ENCODE measurements around the gene BPIFB2.
"Not testable (repeated sequence)": the region's sequence is repeated elsewhere in the genome, so short reads cannot be mapped to it uniquely, and the experiment has no call there.

DNA sequence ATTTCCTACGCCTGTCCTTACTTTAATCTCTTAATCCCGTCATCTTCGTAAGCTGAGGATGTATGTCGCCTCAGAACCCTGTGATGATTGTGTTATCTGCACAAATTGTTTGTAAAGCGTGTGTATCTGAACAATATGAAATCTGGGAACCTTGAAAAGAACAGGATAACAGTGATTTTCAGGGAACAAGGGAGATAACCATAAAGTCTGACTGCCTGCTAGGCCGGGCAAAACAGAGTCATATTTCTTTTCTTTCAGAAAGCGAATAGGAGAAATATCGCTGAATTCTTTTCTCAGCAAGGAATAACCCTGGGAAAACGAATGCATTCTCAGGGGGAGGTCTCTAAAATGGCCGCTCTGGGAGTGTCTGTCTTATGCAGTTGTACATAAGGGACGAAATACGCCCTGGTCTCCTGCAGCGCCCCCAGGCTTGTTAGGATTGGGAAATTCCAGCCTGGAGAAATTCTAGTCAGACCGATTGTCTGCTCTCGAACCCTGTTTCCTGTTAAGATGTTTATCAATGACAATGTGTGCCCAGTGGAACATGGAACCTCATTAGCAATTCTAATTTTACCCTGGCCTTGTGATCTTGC lies 37.7 kb downstream of the BPIFB2 start:
- TF ChIP-seq, protein P1, sequence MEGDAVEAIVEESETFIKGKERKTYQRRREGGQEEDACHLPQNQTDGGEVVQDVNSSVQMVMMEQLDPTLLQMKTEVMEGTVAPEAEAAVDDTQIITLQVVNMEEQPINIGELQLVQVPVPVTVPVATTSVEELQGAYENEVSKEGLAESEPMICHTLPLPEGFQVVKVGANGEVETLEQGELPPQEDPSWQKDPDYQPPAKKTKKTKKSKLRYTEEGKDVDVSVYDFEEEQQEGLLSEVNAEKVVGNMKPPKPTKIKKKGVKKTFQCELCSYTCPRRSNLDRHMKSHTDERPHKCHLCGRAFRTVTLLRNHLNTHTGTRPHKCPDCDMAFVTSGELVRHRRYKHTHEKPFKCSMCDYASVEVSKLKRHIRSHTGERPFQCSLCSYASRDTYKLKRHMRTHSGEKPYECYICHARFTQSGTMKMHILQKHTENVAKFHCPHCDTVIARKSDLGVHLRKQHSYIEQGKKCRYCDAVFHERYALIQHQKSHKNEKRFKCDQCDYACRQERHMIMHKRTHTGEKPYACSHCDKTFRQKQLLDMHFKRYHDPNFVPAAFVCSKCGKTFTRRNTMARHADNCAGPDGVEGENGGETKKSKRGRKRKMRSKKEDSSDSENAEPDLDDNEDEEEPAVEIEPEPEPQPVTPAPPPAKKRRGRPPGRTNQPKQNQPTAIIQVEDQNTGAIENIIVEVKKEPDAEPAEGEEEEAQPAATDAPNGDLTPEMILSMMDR (conservative IDR thresholded peaks at IDR 0.05), result not testable (repeated sequence)
- not testable (repeated sequence) for TF ChIP-seq ZFX (IDR thresholded peaks at IDR 0.05)

Data from C4-2B (cell line).